A673 (cell line): ENCODE measurements around the gene PRLR. TPM values are rescaled to one million over a fixed set of nuclear protein-coding genes. Genes with fewer than 3 reads are reported as not detected.

Experiments used
- BruUV-seq: library from RNA; stranded (reverse); fragments of 400-500 nt; replicated peaks from 2 replicates; lab custom pipeline; 2021; lab: Mats Ljungman, UMichigan
- CTCF ChIA-PET: fragments of 300-600 bp; sonication (Branson Sonifier 250); formaldehyde crosslinking; loops from one replicate; lab custom pipeline; 2022; ENCODE audit warnings: antibody characterized with exemption; lab: Charles Lee
- POLR2A ChIA-PET: fragments of 300-600 bp; sonication (Branson Sonifier 250); formaldehyde crosslinking; loops from one replicate; lab custom pipeline; 2022; ENCODE audit warnings: antibody characterized with exemption; ENCODE audit not compliant: low non-redundant PET; lab: Charles Lee
- DNase-seq: peaks from one replicate; pipeline ENCODE4 v3.0.0-alpha.2; 2015; ENCODE audit warnings: low spot score
- H3K27ac ChIP-seq: fragments of 200-600 bp; sonication (generic); 2 replicates; pipeline ENCODE4 v1.5.1; 2016; ENCODE audit warnings: mixed run types, low read depth, mild to moderate bottlenecking, mixed read lengths, antibody characterized with exemption, low read length; ENCODE audit not compliant: poor library complexity, severe bottlenecking
- H3K27me3 ChIP-seq: fragments of 200-600 bp; sonication (generic); replicated peaks from 2 replicates; pipeline ENCODE4 v1.6.1; 2017; ENCODE audit warnings: mixed run types, low read depth, mild to moderate bottlenecking, mixed read lengths, antibody characterized with exemption, low read length; ENCODE audit not compliant: insufficient read depth, poor library complexity
- H3K36me3 ChIP-seq: fragments of 200-600 bp; sonication (generic); 2 replicates; pipeline ENCODE4 v1.6.1; 2016; ENCODE audit warnings: mixed run types, mild to moderate bottlenecking, mixed read lengths, antibody characterized with exemption, low read length; ENCODE audit not compliant: insufficient read depth, poor library complexity, severe bottlenecking
- H3K4me1 ChIP-seq: fragments of 200-600 bp; sonication (generic); 2 replicates; pipeline ENCODE4 v1.6.1; 2017; ENCODE audit warnings: mixed run types, mild to moderate bottlenecking, mixed read lengths, antibody characterized with exemption, low read length; ENCODE audit not compliant: insufficient read depth, poor library complexity, severe bottlenecking
- H3K4me3 ChIP-seq: fragments of 200-600 bp; sonication (generic); 2 replicates; pipeline ENCODE4 v1.5.1; 2016; ENCODE audit warnings: low read depth, mixed run types, mild to moderate bottlenecking, mixed read lengths, low read length; ENCODE audit not compliant: poor library complexity, severe bottlenecking
- H3K9me3 ChIP-seq: fragments of 200-600 bp; sonication (generic); 2 replicates; pipeline ENCODE4 v1.6.1; 2016; ENCODE audit warnings: mixed run types, low read depth, mild to moderate bottlenecking, mixed read lengths, antibody characterized with exemption, low read length; ENCODE audit not compliant: poor library complexity, severe bottlenecking
- CTCF ChIP-seq: fragments of 300-800, 200-600 bp; sonication (generic); conservative IDR thresholded peaks from 2 replicates; pipeline ENCODE4 v1.5.1; 2017; ENCODE audit warnings: low read depth, mild to moderate bottlenecking, antibody characterized with exemption, low read length, moderate library complexity, mixed read lengths
- EZH2 ChIP-seq: fragments of 200-600 bp; sonication (generic); IDR thresholded peaks from 2 replicates; pipeline ENCODE4 v1.6.1; 2017; ENCODE audit warnings: borderline replicate concordance, low read depth, mild to moderate bottlenecking, mixed read lengths, antibody characterized with exemption, low read length; ENCODE audit not compliant: poor library complexity, severe bottlenecking
- intact Hi-C: fragments of 100-400 bp; cut with micrococcal nuclease; formaldehyde crosslinking; loops from one replicate; pipeline ENCODE4 v1.10.0; 2022; ENCODE audit not compliant: unreplicated experiment
- total RNA-seq: library from RNA; stranded (reverse); gene quantifications from 2 replicates; pipeline ENCODE4 v1.2.3, GENCODE V29; 2021

PRLR gene
- total RNA-seq, 1 experiment from 2014 or later: not detected

GRCh38 chr5:35082530-35082929 is 147.8 kb downstream of the PRLR start:
- POLR2A ChIA-PET: no interaction called here
- H3K36me3 ChIP-seq: no peaks in the 10 kb centered on the region
- H3K4me3 ChIP-seq: no peak overlapping the region
- intact Hi-C loops: no loop called here
- H3K4me1 ChIP-seq: no peaks in the 10 kb centered on the region
- no peaks in the 10 kb centered on the region for H3K27me3 ChIP-seq
- H3K27ac ChIP-seq: no peak overlapping the region
- TF ChIP-seq CTCF (no peak), EZH2 (no peak)
- no peak for DNase-seq
- BruUV-seq: no TSS peak
- CTCF ChIA-PET: no interaction called here
- no peaks in the 10 kb centered on the region for H3K9me3 ChIP-seq

DNA sequence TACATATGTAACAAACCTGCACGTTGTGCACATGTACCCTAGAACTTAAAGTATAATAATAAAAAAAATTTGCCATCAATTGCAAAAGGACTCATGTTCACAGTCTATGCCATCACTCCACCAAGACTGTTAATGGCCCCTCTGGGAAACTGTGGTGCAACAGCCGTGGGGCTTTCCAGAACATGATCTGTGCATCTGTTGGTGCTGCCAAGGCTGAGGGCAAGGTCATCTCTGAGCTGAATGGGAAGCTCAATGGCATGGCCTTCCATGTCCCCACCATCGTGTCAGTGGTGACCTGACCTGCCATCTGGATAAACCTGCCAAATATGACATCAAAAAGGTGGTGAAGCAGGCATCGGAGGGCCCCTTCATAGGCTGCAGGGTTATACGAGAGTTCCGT is 149.2 kb downstream of the PRLR start:
- no peak overlapping the region for H3K4me3 ChIP-seq
- CTCF ChIA-PET: no interaction called here
- no peaks in the 10 kb centered on the region for H3K4me1 ChIP-seq
- DNase-seq: no peak
- H3K9me3 ChIP-seq: no peaks in the 10 kb centered on the region
- no peak overlapping the region for H3K27ac ChIP-seq
- TF ChIP-seq CTCF: no peak
- no peak for TF ChIP-seq EZH2
- H3K27me3 ChIP-seq: no peaks in the 10 kb centered on the region
- BruUV-seq: no TSS peak
- H3K36me3 ChIP-seq: no peaks in the 10 kb centered on the region
- intact Hi-C loops: no loop called here
- POLR2A ChIA-PET: no interaction called here

- H3K4me1 ChIP-seq: no peaks in the 10 kb centered on the region
- DNase-seq: no peak
- no peak overlapping the region for H3K27ac ChIP-seq
- peaks cover 6% of the 10 kb centered on the region for H3K27me3 ChIP-seq
- CTCF ChIA-PET: no interaction called here
- BruUV-seq: no TSS peak
- intact Hi-C loops: no loop called here
- POLR2A ChIA-PET: no interaction called here
- TF ChIP-seq CTCF: no peak
- TF ChIP-seq EZH2: no peak
- no peaks in the 10 kb centered on the region for H3K36me3 ChIP-seq
- H3K9me3 ChIP-seq: no peaks in the 10 kb centered on the region
- no peak overlapping the region for H3K4me3 ChIP-seq
These were observed 157.1 kb downstream of the PRLR start for GRCh38 chr5:35073160-35073559.
